IMR-90 (cell line): ENCODE results near the gene HUNK.

Experiments used
- BHLHE40 ChIP-seq: fragments of 150-350 bp; IDR thresholded peaks from 2 replicates; pipeline ENCODE4 v1.6.1; 2016; ENCODE audit warnings: mild to moderate bottlenecking, low read depth, low read length
- CEBPB ChIP-seq: IDR thresholded peaks from 2 replicates; pipeline ENCODE4 v1.6.1; 2012; ENCODE audit warnings: low read depth, low read length, improper control_type of control experiment
- CTCF ChIP-seq: conservative IDR thresholded peaks from 2 replicates; pipeline ENCODE4 v1.5.1; 2012; ENCODE audit warnings: mild to moderate bottlenecking, low read depth, low read length, improper control_type of control experiment
- ELK1 ChIP-seq: fragments of 150-350 bp; IDR thresholded peaks from 2 replicates; pipeline ENCODE4 v1.6.1; 2016; ENCODE audit warnings: low read depth, mild to moderate bottlenecking, low read length, moderate library complexity, borderline replicate concordance
- FOS ChIP-seq: fragments of 150-350 bp; IDR thresholded peaks from 2 replicates; pipeline ENCODE4 v1.6.1; 2016; ENCODE audit warnings: low read depth, low read length
- MAFK ChIP-seq: IDR thresholded peaks from 2 replicates; pipeline ENCODE4 v1.6.1; 2012; ENCODE audit warnings: low read depth, low read length, improper control_type of control experiment
- MAZ ChIP-seq: IDR thresholded peaks from 2 replicates; pipeline ENCODE4 v1.6.1; 2012; ENCODE audit warnings: low read depth, mild to moderate bottlenecking, low read length, improper control_type of control experiment, moderate library complexity, borderline replicate concordance
- POLR2A ChIP-seq: IDR thresholded peaks from 2 replicates; pipeline ENCODE4 v1.6.1; 2012; ENCODE audit warnings: mild to moderate bottlenecking, low read depth, low read length
- RAD21 ChIP-seq: IDR thresholded peaks from 2 replicates; pipeline ENCODE4 v1.6.1; 2012; ENCODE audit warnings: low read length, improper control_type of control experiment
- SMC3 ChIP-seq: fragments of 150-350 bp; IDR thresholded peaks from 2 replicates; pipeline ENCODE4 v1.6.1; 2016; ENCODE audit warnings: low read depth, mild to moderate bottlenecking, antibody characterized with exemption, low read length, moderate library complexity

- TF ChIP-seq MAFK (no peak), CTCF (no peak), POLR2A (no peak), MAZ (no peak), ELK1 (no peak), CEBPB (no peak), BHLHE40 (no peak), RAD21 (no peak), SMC3 (no peak), FOS (no peak)
Observed at GRCh38 chr21:31877463-31877957, 4.7 kb downstream of the HUNK start.
